Measurements from ENCODE around the gene BRMS1.

BRMS1 gene

DNA sequence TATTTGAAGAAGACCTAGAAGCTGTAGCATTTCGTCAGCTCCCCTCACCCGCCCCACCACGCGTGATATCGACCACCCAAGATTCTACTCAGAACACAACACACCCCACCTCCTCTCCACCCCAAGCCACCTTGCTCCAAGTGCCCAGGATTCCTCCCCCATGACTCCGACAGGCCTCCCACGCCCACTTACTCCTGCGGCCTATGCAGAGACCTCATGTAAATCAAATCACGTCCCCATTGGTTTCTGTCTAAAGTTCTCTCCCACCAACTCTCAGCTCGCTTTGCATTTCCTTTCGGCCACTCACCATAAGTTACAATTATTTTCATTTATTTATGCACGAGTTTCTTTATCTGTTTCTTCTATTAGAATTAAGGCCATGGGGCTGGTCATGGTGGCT is 42.2 kb downstream of the BRMS1 start:
- DNase-seq = no peak

DNA sequence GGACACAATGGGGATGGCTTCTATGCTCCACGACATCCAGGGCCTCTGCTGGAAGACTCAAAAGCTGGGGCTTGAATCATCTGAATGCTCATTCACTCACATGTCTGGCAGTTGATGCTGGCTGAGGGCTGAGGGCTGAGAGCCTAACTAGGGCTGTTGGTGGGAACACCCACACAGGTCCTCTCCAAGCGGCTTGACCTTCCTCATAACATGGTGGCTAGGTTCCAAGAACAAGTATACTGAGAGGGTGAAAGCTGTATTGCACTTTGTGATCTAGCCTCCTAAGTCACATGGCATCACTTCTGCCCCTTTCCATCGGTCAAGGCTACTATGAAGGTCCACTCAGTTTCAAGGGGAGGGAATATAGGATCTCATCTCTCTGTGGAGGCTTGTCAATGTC is 45.7 kb downstream of the BRMS1 start:
- DNase-seq = no peak

DNA sequence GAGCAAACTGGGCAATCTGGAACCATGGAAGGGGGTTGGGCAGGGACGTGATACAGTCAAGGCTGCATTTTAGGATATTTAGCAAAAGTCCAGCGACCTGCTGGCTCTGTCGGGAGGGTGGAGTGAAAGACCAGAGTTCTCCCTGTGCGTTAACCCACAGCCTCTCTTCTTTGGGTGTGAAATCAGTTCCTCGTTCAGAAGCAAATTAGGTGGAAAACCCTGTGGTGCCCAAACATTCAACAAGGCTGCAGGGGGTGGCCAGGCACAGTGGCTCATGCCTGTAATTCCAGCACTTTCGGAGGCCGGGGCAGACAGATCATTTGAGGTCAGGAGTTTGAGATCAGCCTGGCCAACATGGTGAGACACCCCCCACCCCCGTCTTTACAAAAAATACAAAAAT is 47.3 kb downstream of the BRMS1 start:
- DNase-seq = no peak

DNA sequence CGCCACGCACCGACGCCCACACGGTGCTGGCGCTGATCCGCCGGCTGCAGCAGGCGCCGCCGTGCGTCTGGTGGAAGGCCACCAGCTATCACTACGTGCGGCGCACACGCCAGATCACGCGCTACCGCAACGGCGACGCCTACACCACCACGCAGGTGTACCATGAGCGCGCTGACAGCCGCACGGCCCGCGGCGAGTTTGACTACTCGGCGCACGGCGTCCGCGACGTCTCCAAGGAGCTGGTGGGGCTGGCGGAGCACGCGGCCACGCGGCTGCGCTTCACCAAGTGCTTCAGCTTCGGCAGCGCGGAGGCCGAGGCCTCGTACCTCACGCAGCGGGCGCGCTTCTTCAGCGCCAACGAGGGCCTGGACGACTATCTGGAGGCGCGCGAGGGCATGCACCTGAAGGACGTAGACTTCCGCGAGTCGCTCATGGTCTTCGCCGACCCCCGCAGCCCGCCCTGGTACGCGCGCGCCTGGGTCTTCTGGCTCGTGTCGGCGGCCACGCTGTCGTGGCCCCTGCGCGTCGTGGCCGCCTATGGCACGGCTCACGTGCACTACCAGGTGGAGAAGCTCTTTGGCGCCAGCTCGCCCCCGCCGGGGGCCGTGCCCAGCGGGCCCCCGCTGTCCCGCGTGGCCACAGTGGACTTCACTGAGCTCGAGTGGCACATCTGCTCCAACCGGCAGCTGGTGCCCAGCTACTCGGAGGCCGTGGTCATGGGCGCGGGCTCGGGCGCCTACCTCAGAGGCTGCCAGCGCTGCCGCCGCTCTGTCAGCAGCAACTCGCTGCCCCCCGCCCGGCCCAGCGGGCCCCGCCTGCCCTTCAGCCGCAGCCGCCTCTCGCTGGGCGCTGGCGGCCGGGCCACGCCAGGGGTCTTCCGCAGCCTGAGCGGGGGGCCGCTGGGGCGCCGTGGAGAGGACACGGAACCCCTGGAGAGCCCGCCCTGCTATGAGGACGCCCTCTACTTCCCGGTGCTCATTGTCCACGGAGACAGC is 50.0 kb downstream of the BRMS1 start:
- DNase-seq = no peak

DNA sequence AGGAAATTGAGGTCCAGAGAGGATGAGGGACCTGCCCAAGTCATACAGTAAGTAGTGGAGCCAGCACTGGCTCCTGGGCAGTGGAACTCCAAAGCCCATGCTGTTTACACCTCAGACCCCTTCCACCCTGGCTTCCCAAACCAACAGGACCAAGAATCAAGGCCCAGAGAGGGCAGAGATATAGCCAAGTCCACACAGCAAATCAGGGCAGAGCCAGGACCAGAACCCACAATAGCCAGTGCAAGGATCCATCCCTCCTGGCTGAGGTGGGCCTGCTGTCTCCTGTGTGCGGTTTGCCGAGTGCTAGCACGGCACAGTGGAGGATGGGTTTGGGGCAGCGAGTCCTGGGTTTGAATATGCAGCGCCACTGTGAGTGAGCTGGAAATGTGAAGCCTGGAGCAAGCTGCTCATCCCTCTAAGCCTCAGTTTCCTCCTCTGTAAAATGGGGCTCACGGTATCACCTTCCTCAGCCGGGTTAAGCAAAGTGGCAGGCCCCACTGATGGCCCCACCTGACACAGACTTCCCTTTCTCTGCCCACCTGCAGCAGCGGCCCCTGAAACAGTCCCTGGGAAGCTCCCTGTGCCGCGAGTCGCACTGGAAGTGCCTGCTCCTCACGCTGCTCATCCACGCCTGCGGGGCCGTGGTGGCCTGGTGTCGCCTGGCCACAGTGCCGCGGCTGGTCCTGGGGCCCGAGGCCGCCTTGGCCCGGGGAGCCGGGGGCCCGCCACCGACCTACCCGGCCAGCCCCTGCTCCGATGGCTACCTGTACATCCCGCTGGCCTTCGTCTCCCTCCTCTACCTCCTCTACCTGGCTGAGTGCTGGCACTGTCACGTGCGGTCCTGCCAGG is 50.9 kb downstream of the BRMS1 start:
- DNase-seq = no peak

DNA sequence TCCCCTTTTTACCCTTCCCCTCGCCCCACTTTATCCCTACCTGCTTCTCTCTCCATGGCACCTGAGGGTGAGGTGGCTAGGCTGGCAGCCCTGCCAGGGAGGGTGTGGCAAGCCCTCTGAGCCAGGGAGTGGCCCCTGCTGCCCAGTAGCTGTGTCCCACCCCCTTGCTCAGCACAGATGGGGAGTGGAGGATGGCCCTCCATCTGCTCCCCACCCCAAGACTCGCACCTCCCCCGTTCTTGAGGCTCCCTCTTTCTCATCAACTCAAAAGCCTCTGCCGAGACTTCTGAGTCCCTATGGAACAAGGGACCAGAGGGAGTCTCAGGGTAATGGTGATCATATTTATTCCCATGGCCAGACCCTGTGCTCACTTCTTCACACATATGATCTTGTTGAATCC is 51.6 kb downstream of the BRMS1 start:
- no peak for DNase-seq

DNA sequence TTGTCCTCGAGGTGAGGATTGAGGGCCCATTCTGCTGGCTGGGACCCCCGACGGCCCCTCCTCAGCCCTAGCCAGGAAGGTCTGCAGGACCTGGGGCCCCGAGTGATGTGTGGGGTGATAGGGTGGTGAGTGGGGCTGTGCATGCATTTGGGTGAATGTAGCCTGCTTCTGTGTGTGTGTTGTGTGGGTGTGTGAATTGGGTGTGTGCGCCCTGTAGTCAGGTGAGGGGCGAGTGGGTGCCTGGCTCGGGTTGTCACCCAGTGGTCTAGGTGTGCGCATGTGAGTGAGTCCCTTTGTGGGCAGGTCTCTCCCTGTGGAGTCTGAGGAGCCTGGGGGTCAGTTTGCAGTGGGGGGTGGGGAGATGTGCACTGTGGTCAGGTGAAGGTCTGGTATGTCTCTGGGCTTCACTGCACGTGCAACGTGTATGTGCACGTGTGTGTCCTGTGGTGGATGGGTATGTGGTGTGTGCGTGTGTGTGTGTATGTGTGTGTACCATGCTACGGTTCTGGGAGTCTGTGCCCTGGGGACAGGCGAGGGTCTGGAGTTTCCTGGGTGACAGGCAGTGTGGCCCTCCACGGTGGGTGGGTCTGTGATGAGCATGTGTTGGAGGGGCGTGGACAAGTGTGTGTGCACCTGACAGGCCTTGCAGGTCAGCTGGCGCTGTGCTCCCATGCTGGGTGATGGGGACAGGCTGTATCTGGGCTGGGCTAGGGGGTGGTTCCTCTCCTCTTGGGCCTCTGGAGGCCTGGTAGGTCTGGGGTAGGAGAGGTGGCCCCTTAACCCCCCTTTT is 52.2 kb downstream of the BRMS1 start:
- no peak for DNase-seq

DNA sequence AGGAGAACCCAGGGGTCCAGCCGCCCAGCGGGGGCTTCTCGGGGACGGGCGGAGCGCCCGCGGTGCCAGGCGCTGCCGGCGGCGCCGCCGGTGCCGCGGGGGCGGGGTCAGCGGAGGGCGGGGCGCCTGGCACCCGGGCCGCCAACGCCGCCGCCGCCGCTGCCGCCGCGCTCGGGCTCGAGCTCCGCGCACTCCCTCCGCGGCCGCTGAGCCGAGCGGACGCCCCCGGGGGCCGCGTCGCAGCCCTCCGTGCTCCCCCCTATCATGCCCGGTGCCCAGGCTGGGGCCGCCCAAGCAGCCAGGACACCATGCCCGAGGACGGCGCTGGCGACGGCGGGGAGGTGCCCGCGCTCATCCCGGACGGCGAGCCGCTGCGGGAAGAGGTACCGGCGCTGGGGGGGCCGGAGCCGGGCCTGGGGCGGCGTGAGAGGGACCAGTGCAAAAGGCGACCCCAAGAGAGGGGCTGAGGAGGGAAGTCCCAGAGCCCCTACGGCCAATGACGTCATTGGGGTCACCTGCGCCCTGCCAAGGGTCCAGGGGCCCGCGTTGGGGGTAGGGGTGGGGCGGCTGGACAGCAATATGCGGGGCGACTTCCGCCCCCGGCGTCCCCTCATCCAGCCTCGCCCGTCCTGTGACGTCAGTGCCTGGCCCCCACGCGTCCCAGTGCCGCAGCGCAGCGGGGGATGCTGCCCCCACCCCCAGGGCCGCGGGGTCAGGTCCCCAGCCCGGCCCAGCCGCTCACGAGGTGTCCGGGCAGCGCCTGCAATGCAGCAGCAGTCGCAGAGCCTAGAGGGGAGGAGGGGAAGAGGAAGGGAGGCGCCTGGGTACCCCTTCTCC is 53.0 kb downstream of the BRMS1 start, which contains the start of gene TMEM151A:
TSS of gene TMEM151A (plus strand) at position 189 of the 837 bp plus-strand sequence. CDS start at position 309, 120 bp downstream.
- DNase-seq = no peak

DNA sequence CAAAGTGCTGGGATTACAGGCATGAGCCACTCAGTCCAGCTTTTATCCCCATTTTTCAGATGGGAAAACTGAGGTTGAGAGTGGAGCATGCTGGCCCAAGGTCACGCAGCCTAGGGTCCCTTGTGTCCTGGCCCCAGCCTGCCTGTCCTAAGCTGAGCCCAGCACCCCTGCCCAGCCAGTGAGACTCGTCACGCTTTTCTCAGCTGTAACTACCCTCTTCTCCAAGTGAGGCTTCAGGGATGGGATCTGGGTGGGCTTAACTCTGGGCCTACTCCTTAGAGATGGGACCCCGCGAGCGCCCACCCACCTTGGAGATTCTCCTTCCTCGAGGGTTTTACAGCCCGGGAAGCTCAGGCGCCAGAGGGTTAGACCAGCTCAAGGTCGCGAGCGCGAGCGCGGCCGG is 53.6 kb downstream of the BRMS1 start:
- DNase-seq = no peak

DNA sequence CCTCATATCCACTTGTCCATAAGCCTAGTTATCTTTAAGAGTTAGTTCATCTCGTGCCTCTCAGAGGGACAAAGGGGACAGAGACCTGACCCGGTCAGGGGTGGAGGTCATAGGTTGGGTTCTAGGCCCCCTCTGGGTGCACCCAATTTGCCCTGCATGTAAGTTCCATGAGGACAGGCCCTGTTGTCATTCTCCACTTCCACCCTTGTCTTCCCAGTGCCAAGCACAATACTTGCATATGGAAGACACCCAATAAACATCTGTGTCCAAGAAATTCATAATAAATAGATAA is 54.6 kb downstream of the BRMS1 start:
- DNase-seq = no peak

DNA sequence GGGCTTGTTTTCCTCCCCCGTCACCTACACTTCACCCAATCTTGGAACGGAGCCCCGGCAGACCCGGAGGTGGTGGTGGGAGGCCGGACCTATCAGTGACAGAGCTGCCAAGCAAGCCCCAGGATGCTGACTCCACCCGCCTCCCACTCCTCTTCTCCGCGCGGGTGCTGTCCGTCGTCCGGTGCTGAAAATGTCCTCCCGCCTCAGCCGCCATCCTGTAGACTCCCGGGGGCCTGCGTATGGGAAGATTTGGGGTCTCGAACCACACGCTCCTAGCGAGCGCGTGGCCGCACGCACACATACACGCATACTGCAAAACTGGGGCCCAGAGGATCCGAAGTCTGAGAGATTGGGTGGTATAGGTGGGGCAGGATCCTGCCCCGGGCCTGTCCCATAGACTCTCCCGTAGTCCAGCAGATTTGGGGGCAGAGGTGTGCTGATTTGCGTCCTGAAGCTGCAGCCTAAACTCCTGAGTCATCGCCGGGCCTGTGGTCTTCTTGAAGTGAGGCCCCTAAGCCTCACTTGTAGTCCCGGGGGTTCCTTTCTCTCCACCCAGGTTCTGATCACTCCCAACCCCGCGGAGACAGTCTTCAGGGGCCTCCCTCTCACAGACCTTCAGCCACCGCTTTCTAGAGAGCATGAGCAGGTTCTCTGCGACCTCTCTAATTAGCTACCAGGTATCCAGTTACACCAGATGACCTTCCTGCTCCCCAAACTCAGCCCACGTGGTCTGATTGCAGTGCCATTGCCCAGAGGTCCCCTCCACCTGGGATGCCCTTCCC is 55.2 kb downstream of the BRMS1 start:
- DNase-seq = no peak

DNA sequence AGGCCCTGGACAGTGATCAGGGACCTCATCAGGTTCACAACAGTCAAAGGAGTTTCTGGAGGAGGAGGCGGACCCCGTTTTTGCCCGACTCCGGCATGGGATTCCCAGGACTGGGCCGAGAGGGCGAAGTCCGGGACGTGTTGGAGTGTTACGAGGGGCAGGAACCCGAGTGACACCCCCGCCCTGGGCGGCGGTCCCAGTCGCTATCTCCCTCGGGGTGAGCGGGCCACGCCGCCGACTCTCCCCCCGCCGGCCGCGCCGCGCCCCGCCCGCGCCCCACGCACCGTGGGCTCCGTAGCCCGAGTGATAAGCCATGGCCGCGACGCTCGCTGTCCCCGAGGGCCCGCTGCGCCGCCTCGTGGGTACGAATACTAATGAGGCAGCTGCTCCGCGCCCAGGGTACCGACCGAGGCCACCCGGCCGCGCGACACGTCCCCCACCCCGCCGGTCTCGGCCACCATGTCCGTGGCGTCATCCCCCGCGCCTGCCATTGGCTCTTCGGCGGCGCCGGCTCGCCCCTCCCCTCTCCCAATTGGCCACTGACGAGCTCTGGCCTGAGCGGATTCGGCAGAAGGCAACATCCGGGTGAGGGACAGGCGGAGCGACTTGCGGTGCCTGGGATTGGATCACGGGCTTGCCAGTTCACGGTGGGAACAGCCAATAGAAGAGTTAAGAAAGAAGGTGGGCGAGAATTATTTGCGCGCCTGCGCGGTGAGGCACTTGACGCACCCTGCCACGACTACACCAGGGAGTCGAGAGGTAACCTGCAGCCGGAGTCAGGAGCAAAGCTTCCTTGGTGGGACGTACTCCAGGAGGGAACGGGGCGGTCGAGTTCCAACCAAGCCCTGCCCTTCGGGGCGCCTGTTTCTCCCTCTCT is 56.0 kb downstream of the BRMS1 start, which contains the start of gene YIF1A:
TSS of gene YIF1A (minus strand) at position 473 of the 877 bp plus-strand sequence. CDS start at position 315, 158 bp downstream.
- peak; percentile 97 to 99 for DNase-seq

DNA sequence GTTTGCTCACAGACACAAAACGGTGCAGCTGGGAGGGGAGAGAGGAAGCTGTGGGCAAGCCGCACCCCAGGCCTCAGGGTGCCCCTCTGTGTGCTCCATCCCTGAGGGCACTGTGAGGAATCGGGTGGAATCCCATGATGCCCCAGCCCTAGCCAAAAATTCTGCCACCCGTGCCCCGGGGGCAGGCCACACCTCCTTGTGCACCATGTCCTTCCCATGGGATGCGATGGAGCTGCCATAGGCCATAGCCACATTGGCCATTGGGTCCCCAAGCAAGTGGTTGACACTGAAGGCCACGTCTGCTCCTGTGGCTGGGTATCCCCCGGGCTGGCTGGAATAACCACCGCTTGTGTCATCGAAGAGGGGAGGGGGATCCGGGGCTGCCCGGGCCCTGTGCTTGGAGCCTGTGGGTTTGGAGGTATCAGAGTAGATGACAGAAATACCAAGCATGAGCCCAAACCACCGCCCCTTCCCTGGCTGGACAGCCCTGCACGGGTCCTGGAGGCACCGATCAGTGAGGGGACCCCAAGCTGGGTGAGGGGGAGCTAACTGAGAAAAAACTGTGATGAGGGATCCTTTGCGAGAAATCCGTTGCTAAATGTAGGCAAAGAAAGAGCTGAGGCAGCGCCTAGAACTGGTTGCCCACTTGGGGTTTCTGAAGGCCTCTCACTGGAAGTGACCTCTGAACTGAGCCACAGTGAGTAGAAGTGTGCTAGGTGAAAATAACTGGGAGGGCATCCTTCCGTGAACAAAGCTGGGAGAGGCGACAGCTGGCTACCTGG is 56.8 kb downstream of the BRMS1 start:
- DNase-seq = no peak

Data from SW 1271 (cell line).